PC-3 (cell line): ENCODE results near the gene LIPH. TPM values are rescaled to one million over a fixed set of nuclear protein-coding genes. Genes with fewer than 3 reads are reported as not detected.
A peak's percentile ranks its signal among the peaks of the same experiment; 100 is the strongest.
"Not testable (repeated sequence)": the region's sequence is repeated elsewhere in the genome, so short reads cannot be mapped to it uniquely, and the experiment has no call there.

ENCODE experiments used
- ATAC-seq: fragments of 200-7000 bp; cut with Tn5 transposase; 2 replicates; pipeline ENCODE4 v1.9.1; 2020; ENCODE audit warnings: mild to moderate bottlenecking, moderate library complexity
- BruUV-seq: library from RNA; stranded (reverse); fragments of 400-500 nt; replicated peaks from 2 replicates; lab custom pipeline; 2021; lab: Mats Ljungman, UMichigan
- CTCF ChIA-PET: fragments of 300-600 bp; sonication (Branson Sonifier 250); formaldehyde crosslinking; loops from one replicate; lab custom pipeline; 2022; ENCODE audit warnings: antibody characterized with exemption; lab: Charles Lee
- POLR2A ChIA-PET: fragments of 300-600 bp; sonication (Branson Sonifier 250); formaldehyde crosslinking; loops from one replicate; lab custom pipeline; 2022; ENCODE audit warnings: antibody characterized with exemption; ENCODE audit not compliant: unreplicated experiment; lab: Charles Lee
- DNase-seq: peaks from one replicate; pipeline ENCODE4 v3.0.0-alpha.2; 2015
- H2AFZ ChIP-seq: fragments of 300-600 bp; sonication (generic); 2 replicates; pipeline ENCODE4 v1.6.0; 2016; ENCODE audit warnings: antibody characterized with exemption, low read length
- H3F3A ChIP-seq: fragments of 300-600 bp; sonication (generic); one replicate; pipeline ENCODE4 v1.6.0; 2017; ENCODE audit warnings: antibody characterized with exemption, low read length, control low read depth, mild to moderate bottlenecking; ENCODE audit not compliant: unreplicated experiment
- H3K27ac ChIP-seq: fragments of 300-600 bp; sonication (generic); 2 replicates; pipeline ENCODE4 v1.5.1; 2016; ENCODE audit warnings: mild to moderate bottlenecking, low read length
- H3K27me3 ChIP-seq: fragments of 300-600 bp; sonication (generic); 2 replicates; pipeline ENCODE4 v1.6.1; 2016; ENCODE audit warnings: low read length, mixed read lengths
- H3K36me3 ChIP-seq: fragments of 300-600 bp; sonication (generic); 2 replicates; pipeline ENCODE4 v1.6.1; 2016; ENCODE audit warnings: low read depth, mixed run types, low read length, mixed read lengths
- H3K4me1 ChIP-seq: fragments of 300-600 bp; sonication (generic); 2 replicates; pipeline ENCODE4 v1.5.1; 2016; ENCODE audit warnings: low read length; ENCODE audit not compliant: insufficient read depth
- H3K4me2 ChIP-seq: fragments of 300-600 bp; sonication (generic); 2 replicates; pipeline ENCODE4 v1.6.0; 2016; ENCODE audit warnings: low read length
- H3K4me3 ChIP-seq: fragments of 300-600 bp; sonication (generic); 2 replicates; pipeline ENCODE4 v1.5.1; 2016; ENCODE audit warnings: mild to moderate bottlenecking, low read length, mixed read lengths
- H3K79me2 ChIP-seq: fragments of 300-600 bp; sonication (generic); 2 replicates; pipeline ENCODE4 v1.6.1; 2017; ENCODE audit warnings: low read length, mixed read lengths
- H3K9ac ChIP-seq: fragments of 300-600 bp; sonication (generic); 2 replicates; pipeline ENCODE4 v1.6.0; 2016; ENCODE audit warnings: mild to moderate bottlenecking, low read length
- H3K9me2 ChIP-seq: fragments of 300-600 bp; sonication (generic); replicated peaks from 2 replicates; pipeline ENCODE4 v1.6.1; 2016; ENCODE audit warnings: mixed run types, low read length, mixed read lengths
- H3K9me3 ChIP-seq: fragments of 300-600 bp; sonication (generic); 2 replicates; pipeline ENCODE4 v1.6.1; 2016; ENCODE audit warnings: low read length, mixed read lengths
- H4K20me1 ChIP-seq: fragments of 300-600 bp; sonication (generic); 2 replicates; pipeline ENCODE4 v1.6.1; 2016; ENCODE audit warnings: low read length, mixed read lengths
- CTCF ChIP-seq: fragments of 300-600 bp; sonication (generic); conservative IDR thresholded peaks from 2 replicates; pipeline ENCODE4 v1.5.1; 2017; ENCODE audit warnings: antibody characterized with exemption, low read depth, mild to moderate bottlenecking, low read length
- EZH2 ChIP-seq: fragments of 300-600 bp; sonication (generic); IDR thresholded peaks from one replicate; pipeline ENCODE4 v1.6.1; 2017; ENCODE audit warnings: antibody characterized with exemption, mild to moderate bottlenecking, low read length; ENCODE audit not compliant: unreplicated experiment
- EZH2phosphoT487 ChIP-seq: fragments of 300-600 bp; sonication (generic); IDR thresholded peaks from 2 replicates; pipeline ENCODE4 v1.6.1; 2018; ENCODE audit warnings: mild to moderate bottlenecking, antibody characterized with exemption, low read length, borderline replicate concordance
- intact Hi-C: fragments of 100-400 bp; cut with micrococcal nuclease; formaldehyde crosslinking; loops from 2 replicates; pipeline ENCODE4 v1.9.0; 2023
- total RNA-seq: library from RNA; depleted of rRNA; stranded (reverse); fragments of >200 nt; gene quantifications from 2 replicates; pipeline ENCODE4 v1.2.3, GENCODE V29; 2014

LIPH gene
- total RNA-seq, 1 experiment from 2014 or later, result 1.0 TPM

GRCh38 chr3:185575108-185575869 is 22.9 kb upstream of the LIPH start:
- H3K4me3 ChIP-seq, H3K27ac ChIP-seq, H3K4me1 ChIP-seq, H3K36me3 ChIP-seq, BruUV-seq, H3K79me2 ChIP-seq, H3K9ac ChIP-seq, H4K20me1 ChIP-seq, H3K27me3 ChIP-seq, H3F3A ChIP-seq, H3K9me2 ChIP-seq, H3K9me3 ChIP-seq: not testable (repeated sequence)
- peak; percentile 98 for ATAC-seq
- DNase-seq, result peak; percentile 90
- intact Hi-C loops, result loop anchor here (5.0 kb wide), 2 partner anchors 78 to 113 kb away; partner anchors contain the start of gene TMEM41A
- peak; percentile 65 for TF ChIP-seq CTCF
- CTCF ChIA-PET, result interaction anchor here (0.6 to 2.1 kb wide), 5 partner anchors 11 to 165 kb away, joined by 3 to 12 read pairs (median 4); partner anchors contain the start of gene SENP2
- Histone ChIP-seq H3K4me2 (peak overlapping the region; percentile 47), H2AFZ (peak overlapping the region; percentile 56)
- POLR2A ChIA-PET, result interaction anchor here (0.6 kb wide), 2 partner anchors 9 to 15 kb away, joined by 3 to 6 read pairs; no protein-coding TSS in a partner anchor

GRCh38 chr3:185572183-185572582 is 19.8 kb upstream of the LIPH start:
- H2AFZ ChIP-seq, result no peak overlapping the region
- no peaks in the 10 kb centered on the region for H3K79me2 ChIP-seq
- H3K36me3 ChIP-seq, result no peaks in the 10 kb centered on the region
- no peak overlapping the region for H3K27ac ChIP-seq
- no peak overlapping the region for H3K4me3 ChIP-seq
- no peaks in the 10 kb centered on the region for H3K4me1 ChIP-seq
- CTCF ChIA-PET, result no interaction called here
- DNase-seq, result no peak
- no peak overlapping the region for H3K9ac ChIP-seq
- POLR2A ChIA-PET, result interaction anchor here (0.7 kb wide), 1 partner anchor 14 kb away, joined by 3 read pairs; no protein-coding TSS in a partner anchor
- TF ChIP-seq EZH2phosphoT487, result no peak
- TF ChIP-seq CTCF, result no peak
- TF ChIP-seq EZH2, result no peak
- no peak overlapping the region for H3K4me2 ChIP-seq
- no peaks in the 10 kb centered on the region for H3K9me2 ChIP-seq
- H3K9me3 ChIP-seq, result no peaks in the 10 kb centered on the region
- no peaks in the 10 kb centered on the region for H3K27me3 ChIP-seq
- no peaks in the 10 kb centered on the region for H4K20me1 ChIP-seq
- intact Hi-C loops, result no loop called here
- no TSS peak for BruUV-seq
- no peak for ATAC-seq
- no peaks in the 10 kb centered on the region for H3F3A ChIP-seq

- ATAC-seq (no peak), DNase-seq (no peak)
- ChIA-PET CTCF (interaction anchor here (0.6 kb wide), 1 partner anchor 24 kb away, joined by 3 read pairs; the partner anchor contains the start of gene SENP2), POLR2A (no interaction called here)
- Histone ChIP-seq H4K20me1 (no peaks in the 10 kb centered on the region), H3K27ac (no peak overlapping the region), H3K9me3 (no peaks in the 10 kb centered on the region), H3K36me3 (no peaks in the 10 kb centered on the region), H3K4me3 (no peak overlapping the region), H3K4me2 (no peak overlapping the region), H3F3A (no peaks in the 10 kb centered on the region), H2AFZ (no peak overlapping the region), H3K79me2 (no peaks in the 10 kb centered on the region), H3K9ac (no peak overlapping the region), H3K27me3 (no peaks in the 10 kb centered on the region), H3K9me2 (no peaks in the 10 kb centered on the region), H3K4me1 (peaks cover 14% of the 10 kb centered on the region)
- intact Hi-C loops, result no loop called here
- TF ChIP-seq EZH2, result no peak
- no peak for TF ChIP-seq EZH2phosphoT487
- BruUV-seq, result no TSS peak
Observed at GRCh38 chr3:185561958-185562357, 9.6 kb upstream of the LIPH start.
